Measurements from ENCODE around the gene MRPS9.

Gene MRPS9

DNA sequence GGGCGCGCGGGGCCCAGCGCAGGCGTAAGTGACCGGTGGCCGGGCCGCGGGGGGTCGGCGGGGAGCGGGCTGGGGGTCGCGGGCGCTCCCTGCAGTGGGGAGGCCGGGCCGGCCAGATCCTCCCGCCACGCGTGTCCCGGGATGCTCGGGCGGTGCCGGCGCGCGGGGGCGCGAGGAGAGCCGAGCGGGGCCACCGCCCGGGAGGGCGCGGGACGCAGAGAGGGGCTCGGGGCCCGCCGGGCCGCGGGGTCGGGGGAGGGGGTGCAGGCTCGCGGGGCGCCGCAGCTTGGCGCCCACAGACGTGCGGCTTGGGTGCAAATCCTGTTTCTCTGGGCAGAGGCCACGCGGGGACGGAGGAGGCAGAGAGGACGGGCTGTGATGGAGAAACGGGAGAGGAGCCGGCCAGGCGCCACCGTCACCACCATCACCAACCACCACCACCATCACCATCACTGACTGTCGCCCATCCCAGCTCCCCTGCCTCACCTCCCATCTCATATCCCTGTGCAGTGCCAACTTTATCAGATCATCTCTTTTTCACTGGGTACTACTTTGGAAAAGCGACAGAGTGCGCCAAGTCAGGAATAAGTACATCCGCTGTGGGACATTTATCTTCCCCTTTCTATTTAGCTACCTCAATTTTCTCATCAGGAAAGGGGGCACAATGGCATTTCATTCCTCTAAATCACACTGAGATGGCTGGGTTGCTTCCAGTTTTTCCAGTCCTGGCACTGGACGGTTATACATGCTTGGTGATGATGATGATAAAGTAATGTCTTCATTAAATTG lies 106.5 kb downstream of the MRPS9 start:
- no peak overlapping the region for H3K9ac ChIP-seq (ENCODE audit: low read length)
- no peaks in the 10 kb centered on the region for H3K9me2 ChIP-seq (replicated peaks; ENCODE audit: insufficient read depth, low read length)
- H4K20me1 ChIP-seq (ENCODE audit: low read depth, low read length): no peaks in the 10 kb centered on the region
- H3F3A ChIP-seq (ENCODE audit: insufficient read depth): no peaks in the 10 kb centered on the region
- no peaks in the 10 kb centered on the region for H3K36me3 ChIP-seq (ENCODE audit: low read length)
- H3K27ac ChIP-seq (ENCODE audit: low read depth, low read length): no peak overlapping the region
- no peaks in the 10 kb centered on the region for H3K9me3 ChIP-seq (ENCODE audit: insufficient read depth, low read length)
- TF ChIP-seq CTCF (IDR thresholded peaks at IDR 0.05; ENCODE audit: insufficient read depth, low read length, poor library complexity, severe bottlenecking) (no peak), EZH2phosphoT487 (conservative IDR thresholded peaks at IDR 0.05; ENCODE audit: low read length) (no peak)
- no peaks in the 10 kb centered on the region for H3K27me3 ChIP-seq (ENCODE audit: low read length)
- no peaks in the 10 kb centered on the region for H3K79me2 ChIP-seq (ENCODE audit: insufficient read depth, low read length)
- no peak overlapping the region for H2AFZ ChIP-seq (ENCODE audit: low read depth, low read length, severe bottlenecking)
- H3K4me2 ChIP-seq (ENCODE audit: low read depth, low read length, poor library complexity, severe bottlenecking): no peak overlapping the region
- no peak overlapping the region for H3K4me3 ChIP-seq (ENCODE audit: insufficient read depth, low read length, poor library complexity, severe bottlenecking)

- Histone ChIP-seq H2AFZ (ENCODE audit: low read depth, low read length, severe bottlenecking) (no peak overlapping the region), H3K4me3 (ENCODE audit: insufficient read depth, low read length, poor library complexity, severe bottlenecking) (no peak overlapping the region), H3K9me2 (replicated peaks; ENCODE audit: insufficient read depth, low read length) (no peaks in the 10 kb centered on the region), H3K9ac (ENCODE audit: low read length) (no peak overlapping the region), H3K27me3 (ENCODE audit: low read length) (no peaks in the 10 kb centered on the region), H3K27ac (ENCODE audit: low read depth, low read length) (no peak overlapping the region), H3K4me2 (ENCODE audit: low read depth, low read length, poor library complexity, severe bottlenecking) (no peak overlapping the region), H3K36me3 (ENCODE audit: low read length) (no peaks in the 10 kb centered on the region), H3K79me2 (ENCODE audit: insufficient read depth, low read length) (no peaks in the 10 kb centered on the region), H4K20me1 (ENCODE audit: low read depth, low read length) (no peaks in the 10 kb centered on the region), H3K9me3 (ENCODE audit: insufficient read depth, low read length) (no peaks in the 10 kb centered on the region), H3F3A (ENCODE audit: insufficient read depth) (no peaks in the 10 kb centered on the region)
- TF ChIP-seq EZH2phosphoT487 (conservative IDR thresholded peaks at IDR 0.05; ENCODE audit: low read length): no peak
- no peak for TF ChIP-seq CTCF (IDR thresholded peaks at IDR 0.05; ENCODE audit: insufficient read depth, low read length, poor library complexity, severe bottlenecking)
Observed at GRCh38 chr2:105144941-105145300, 107.1 kb downstream of the MRPS9 start.

DNA sequence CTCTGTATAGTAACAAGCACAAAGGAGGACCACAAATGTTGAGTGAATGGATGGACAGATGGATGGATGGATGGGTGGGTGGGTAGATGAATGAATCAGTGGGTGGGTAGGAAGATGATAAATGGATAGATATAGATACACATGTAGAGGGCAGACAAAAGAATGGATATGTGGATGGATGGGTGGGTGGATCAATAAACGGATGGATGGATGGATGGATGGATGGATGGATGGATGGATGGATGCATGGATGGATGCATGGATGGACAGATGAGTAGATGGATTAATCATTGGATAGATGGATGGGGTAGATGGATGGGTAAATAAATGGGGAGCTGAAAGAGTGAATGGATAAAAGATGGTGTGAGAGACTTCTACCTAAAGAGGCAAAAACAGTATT lies 111.4 kb downstream of the MRPS9 start:
- Histone ChIP-seq H3K4me2 (ENCODE audit: low read depth, low read length, poor library complexity, severe bottlenecking) (no peak overlapping the region), H2AFZ (ENCODE audit: low read depth, low read length, severe bottlenecking) (no peak overlapping the region), H3K27me3 (ENCODE audit: low read length) (no peaks in the 10 kb centered on the region), H3K27ac (ENCODE audit: low read depth, low read length) (no peak overlapping the region), H3K36me3 (ENCODE audit: low read length) (no peaks in the 10 kb centered on the region), H3K4me3 (ENCODE audit: insufficient read depth, low read length, poor library complexity, severe bottlenecking) (no peak overlapping the region), H3K9me2 (replicated peaks; ENCODE audit: insufficient read depth, low read length) (no peaks in the 10 kb centered on the region), H3K79me2 (ENCODE audit: insufficient read depth, low read length) (no peaks in the 10 kb centered on the region), H4K20me1 (ENCODE audit: low read depth, low read length) (no peaks in the 10 kb centered on the region), H3K9me3 (ENCODE audit: insufficient read depth, low read length) (no peaks in the 10 kb centered on the region), H3F3A (ENCODE audit: insufficient read depth) (no peaks in the 10 kb centered on the region), H3K9ac (ENCODE audit: low read length) (no peak overlapping the region)
- TF ChIP-seq CTCF (IDR thresholded peaks at IDR 0.05; ENCODE audit: insufficient read depth, low read length, poor library complexity, severe bottlenecking) (no peak), EZH2phosphoT487 (conservative IDR thresholded peaks at IDR 0.05; ENCODE audit: low read length) (no peak)
